H1 (cell line): ENCODE data around the gene SCO1. TPM values are rescaled to one million over a fixed set of nuclear protein-coding genes. Genes with fewer than 3 reads are reported as not detected.
A peak's percentile ranks its signal among the peaks of the same experiment; 100 is the strongest.
"Not testable (repeated sequence)": the region's sequence is repeated elsewhere in the genome, so short reads cannot be mapped to it uniquely, and the experiment has no call there.

Source experiments
- CTCF ChIA-PET: fragments of 300-600 bp; sonication (Branson Sonifier 250); formaldehyde crosslinking; loops from one replicate; lab custom pipeline; 2021; ENCODE audit not compliant: partially characterized antibody; lab: Charles Lee
- POLR2A ChIA-PET: fragments of 300-600 bp; sonication (Branson Sonifier 250); formaldehyde crosslinking; loops from one replicate; lab custom pipeline; 2021; ENCODE audit warnings: inconsistent platforms; ENCODE audit not compliant: partially characterized antibody; lab: Charles Lee
- DNase-seq, 2 experiments: peaks; one replicate each; pipeline versions ENCODE4 v3.0.0 to v3.0.0-alpha.2; 2010 to 2022; ENCODE audit warnings: low spot score in 2 of 2, low read depth in 1 of 2, mixed read lengths in 1 of 2
- FAIRE-seq: peaks from 2 replicates; lab custom pipeline; 2011; peaks lifted over from hg19 to GRCh38; lab: Jason Lieb, UNC
- H2AFZ ChIP-seq: 2 replicates; pipeline ENCODE4 v1.8.1; 2012; ENCODE audit warnings: low read length, inconsistent platforms
- H2AK5ac ChIP-seq: 2 replicates; pipeline ENCODE4 v1.6.1; 2013; ENCODE audit warnings: low read depth, low read length
- H2BK120ac ChIP-seq: replicated peaks from 2 replicates; pipeline ENCODE3; 2013; ENCODE audit warnings: low read depth, low read length, inconsistent platforms
- H2BK12ac ChIP-seq: 2 replicates; pipeline ENCODE4 v1.6.1; 2013; ENCODE audit warnings: low read depth, low read length
- H2BK15ac ChIP-seq: 2 replicates; pipeline ENCODE4 v1.6.1; 2013; ENCODE audit warnings: low read length
- H2BK20ac ChIP-seq: 2 replicates; pipeline ENCODE4 v1.6.1; 2013; ENCODE audit warnings: low read length
- H2BK5ac ChIP-seq: 2 replicates; pipeline ENCODE4 v1.6.1; 2013; ENCODE audit warnings: low read depth, low read length
- H3K14ac ChIP-seq: 2 replicates; pipeline ENCODE4 v1.6.1; 2013; ENCODE audit warnings: inconsistent platforms; ENCODE audit not compliant: insufficient read length
- H3K18ac ChIP-seq: 2 replicates; pipeline ENCODE4 v1.6.1; 2013; ENCODE audit warnings: low read length; ENCODE audit errors: extremely low read depth
- H3K23ac ChIP-seq: 2 replicates; pipeline ENCODE4 v1.6.1; 2013; ENCODE audit warnings: inconsistent platforms; ENCODE audit not compliant: insufficient read length
- H3K23me2 ChIP-seq: 2 replicates; pipeline ENCODE4 v1.6.1; 2013; ENCODE audit warnings: low read depth, low read length
- H3K27ac ChIP-seq: 2 replicates; pipeline ENCODE4 v1.6.1; 2011; ENCODE audit warnings: low read depth, low read length, inconsistent platforms
- H3K27me3 ChIP-seq, 4 experiments: replicated peaks in 1 of 4; 1 replicate in 1 of 4; 2 replicates in 3 of 4; pipeline versions ENCODE4 v1.6.1 to v1.8.1; 2011 to 2013; ENCODE audit warnings: low read length in 3 of 4, mild to moderate bottlenecking in 3 of 4, inconsistent platforms in 2 of 4, mixed read lengths in 2 of 4, moderate library complexity in 1 of 4; ENCODE audit not compliant: control insufficient read depth in 3 of 4, insufficient read depth in 3 of 4; ENCODE audit errors: extremely low read depth in 1 of 4
- H3K36me3 ChIP-seq, 4 experiments: 2 replicates each; pipeline versions ENCODE4 v1.6.1 to v1.8.1; 2011 to 2013; ENCODE audit warnings: mild to moderate bottlenecking in 4 of 4, low read length in 3 of 4, moderate library complexity in 2 of 4, control low read depth in 1 of 4, inconsistent platforms in 1 of 4; ENCODE audit not compliant: insufficient read depth in 4 of 4, control insufficient read depth in 2 of 4
- H3K4ac ChIP-seq: replicated peaks from 2 replicates; pipeline ENCODE3; 2013; ENCODE audit warnings: low read length, low read depth, mixed read lengths, inconsistent platforms; ENCODE audit not compliant: insufficient read length
- H3K4me1 ChIP-seq, 4 experiments: replicated peaks in 1 of 4; 1 replicate in 1 of 4; 2 replicates in 3 of 4; pipeline versions ENCODE4 v1.6.1 to v1.8.1; 2011 to 2013; ENCODE audit warnings: low read length in 3 of 4, inconsistent platforms in 2 of 4, mixed read lengths in 1 of 4; ENCODE audit not compliant: insufficient read depth in 4 of 4, control insufficient read depth in 3 of 4
- H3K4me2 ChIP-seq, 2 experiments: 2 replicates each; pipeline versions ENCODE4 v1.6.1 to v1.8.1; 2011 to 2013; ENCODE audit warnings: low read depth in 2 of 2, low read length in 2 of 2, control low read depth in 1 of 2, inconsistent platforms in 1 of 2, mild to moderate bottlenecking in 1 of 2; ENCODE audit not compliant: insufficient read depth in 1 of 2
- H3K4me3 ChIP-seq, 4 experiments: fragments of 200-600, 300-600 bp in 1 of 4; sonication (generic), shearing (Covaris generic), sonication (Bioruptor Twin) in 1 of 4; 2 replicates each; pipeline versions ENCODE4 v1.5.1 to v1.8.1; 2011 to 2016; ENCODE audit warnings: low read length in 4 of 4, low read depth in 3 of 4, control low read depth in 2 of 4, inconsistent platforms in 2 of 4, mild to moderate bottlenecking in 2 of 4, mixed read lengths in 1 of 4, moderate library complexity in 1 of 4; ENCODE audit not compliant: insufficient read depth in 2 of 4; ENCODE audit errors: extremely low read depth in 1 of 4
- H3K56ac ChIP-seq: replicated peaks from 2 replicates; pipeline ENCODE3; 2013; ENCODE audit warnings: low read depth, mild to moderate bottlenecking, mixed read lengths, low read length, inconsistent platforms; ENCODE audit not compliant: insufficient read length
- H3K79me1 ChIP-seq: 2 replicates; pipeline ENCODE4 v1.6.1; 2013; ENCODE audit warnings: low read depth, low read length, control low read depth
- H3K79me2 ChIP-seq, 2 experiments: 2 replicates each; pipeline versions ENCODE4 v1.6.1 to v1.8.1; 2012 to 2013; ENCODE audit warnings: low read length in 2 of 2, mild to moderate bottlenecking in 2 of 2, inconsistent platforms in 1 of 2; ENCODE audit not compliant: insufficient read depth in 2 of 2, control insufficient read depth in 1 of 2
- H3K9ac ChIP-seq, 4 experiments: replicated peaks in 1 of 4; 1 replicate in 1 of 4; 2 replicates in 3 of 4; pipeline versions ENCODE4 v1.6.1 to v1.8.1; 2011 to 2013; ENCODE audit warnings: low read depth in 3 of 4, low read length in 3 of 4, control low read depth in 2 of 4, mild to moderate bottlenecking in 2 of 4, moderate library complexity in 2 of 4, inconsistent platforms in 1 of 4; ENCODE audit errors: extremely low read depth in 1 of 4
- H3K9me3 ChIP-seq, 2 experiments: 2 replicates each; pipeline versions ENCODE4 v1.6.1 to v1.8.1; 2012 to 2013; ENCODE audit warnings: mild to moderate bottlenecking in 2 of 2, moderate library complexity in 2 of 2, control low read depth in 1 of 2, inconsistent platforms in 1 of 2, low read depth in 1 of 2, low read length in 1 of 2, mixed read lengths in 1 of 2; ENCODE audit not compliant: insufficient read depth in 2 of 2
- H4K20me1 ChIP-seq, 2 experiments: replicated peaks in 1 of 2; 2 replicates each; pipeline versions ENCODE3 to v1.8.1; 2011 to 2013; ENCODE audit warnings: inconsistent platforms in 2 of 2, low read length in 2 of 2, mild to moderate bottlenecking in 1 of 2; ENCODE audit not compliant: insufficient read depth in 2 of 2, control insufficient read depth in 1 of 2
- H4K5ac ChIP-seq: 2 replicates; pipeline ENCODE4 v1.6.1; 2013; ENCODE audit warnings: low read length, low read depth, mixed read lengths, inconsistent platforms; ENCODE audit not compliant: insufficient read length
- H4K8ac ChIP-seq: 2 replicates; pipeline ENCODE4 v1.8.0; 2013; ENCODE audit warnings: mild to moderate bottlenecking, moderate library complexity, low read length, inconsistent platforms; ENCODE audit not compliant: insufficient read depth; ENCODE audit errors: extremely low read depth
- H4K91ac ChIP-seq: replicated peaks from 2 replicates; pipeline ENCODE3; 2013; ENCODE audit warnings: low read length, mixed read lengths, inconsistent platforms; ENCODE audit not compliant: insufficient read length
- WGBS, 2 experiments: shearing (Covaris generic) in 1 of 2; methylation state at CpG; one replicate each; pipeline versions ENCODE4 v1.1.6 to v1.1.7; 2013 to 2015; ENCODE audit warnings: low lambda C conversion rate in 2 of 2, mixed read lengths in 2 of 2, inconsistent platforms in 1 of 2, low coverage in 1 of 2, missing lambda C conversion rate in 1 of 2; ENCODE audit not compliant: insufficient replicate concordance in 2 of 2, insufficient coverage in 1 of 2, insufficient read length in 1 of 2; ENCODE audit errors: extremely low coverage in 1 of 2, missing lambda C conversion rate in 1 of 2; 5-methylcytosine and 5-hydroxymethylcytosine counted together
- polyA plus RNA-seq, 7 experiments: library from polyadenylated mRNA; depleted of rRNA in 3 of 7; stranded (reverse) in 5 of 7; unstranded in 2 of 7; fragments of >200 nt in 5 of 7; fragments of 200-250 nt in 2 of 7; gene quantifications; 1 replicate in 5 of 7; 2 replicates in 1 of 7; 4 replicates in 1 of 7; pipeline versions ENCODE4 v1.2.1 to v1.2.3, GENCODE V29; 2011 to 2013; ENCODE audit warnings: missing spikeins in 2 of 7, mixed read lengths in 2 of 7
- total RNA-seq: library from RNA; stranded (reverse); fragmentation: NEBNext Ultra II Directional; extraction: Animal tissue kit (Norgen Biotek cat#: 25700); gene quantifications from 2 replicates; pipeline ENCODE4 v1.2.1, GENCODE V29; 2021

Gene SCO1
- total and polyA plus RNA-seq, 2 of the 8 experiments (the other 6 are each of a cell fraction or from before 2014, with no cell fraction given), result 18.7 to 61.8 TPM

GRCh38 chr17:10730247-10730646 is 32.9 kb upstream of the SCO1 start:
- not testable (repeated sequence) for H3K23ac ChIP-seq, H2BK12ac ChIP-seq, H3K27ac ChIP-seq, H3K79me2 ChIP-seq, H2BK120ac ChIP-seq, H3K79me1 ChIP-seq, H2AFZ ChIP-seq, H3K27me3 ChIP-seq, H3K36me3 ChIP-seq, FAIRE-seq, H3K14ac ChIP-seq, H2AK5ac ChIP-seq, H4K8ac ChIP-seq, H2BK5ac ChIP-seq, H3K23me2 ChIP-seq, H2BK15ac ChIP-seq, H4K91ac ChIP-seq, H3K18ac ChIP-seq, H4K5ac ChIP-seq, H4K20me1 ChIP-seq, H3K56ac ChIP-seq, H3K4ac ChIP-seq, H2BK20ac ChIP-seq, H3K9me3 ChIP-seq
- ChIA-PET CTCF (interaction anchor here (0.6 to 1.1 kb wide), 2 partner anchors 17 to 817 kb away, joined by 3 to 4 read pairs; no protein-coding TSS in a partner anchor), POLR2A (interaction anchor here (1.2 to 2.4 kb wide), 7 partner anchors 9 to 113 kb away, joined by 3 to 9 read pairs (median 5); partner anchors contain the start of genes ADPRM and SCO1)
- peak overlapping the region in 1 of 4 experiments; percentile 89; a peak in 3 of 7 replicates for H3K9ac ChIP-seq
- peak in 1 of 2 experiments; percentile 35 for DNase-seq
- 6% methylated on average over 14 of the region's 15 CpGs; no CpG with 5 or more reads in 1 of the 2 experiments for WGBS, 2 experiments
- peak overlapping the region; percentile 53 to 65 for H3K4me2 ChIP-seq
- H3K4me1 ChIP-seq, result peaks cover 0 to 10% (median 3%) of the 10 kb centered on the region in 4 experiments; a peak in 6 of 7 replicates
- H3K4me3 ChIP-seq, result peak overlapping the region; percentile 58 to 73 (median 64)
